CD4-positive, alpha-beta T cell (primary cell): ENCODE measurements around the gene SLC37A1. TPM values are rescaled to one million over a fixed set of nuclear protein-coding genes. Genes with fewer than 3 reads are reported as not detected.

Experiments used
- ATAC-seq: fragments of 200-7000 bp; cut with Tn5 transposase; one replicate; pipeline ENCODE4 v1.10.0; 2022; ENCODE audit warnings: mild to moderate bottlenecking; ENCODE audit not compliant: poor library complexity
- CTCF ChIA-PET: fragments of 350-600 bp; sonication (Branson Sonifier 250); formaldehyde crosslinking; loops from one replicate; lab custom pipeline; 2021; ENCODE audit warnings: antibody characterized with exemption, inconsistent platforms; lab: Charles Lee
- POLR2A ChIA-PET: fragments of 350-600 bp; sonication (Branson Sonifier 250); formaldehyde crosslinking; loops from one replicate; lab custom pipeline; 2021; ENCODE audit warnings: antibody characterized with exemption, inconsistent platforms; lab: Charles Lee
- DNase-seq, 14 experiments: peaks; one replicate each; pipeline ENCODE4 v3.0.0-alpha.2; 2013 to 2020; ENCODE audit warnings: mixed read lengths in 2 of 14
- H3K27ac ChIP-seq, 2 donors: one replicate each; pipeline versions ENCODE4 v1.5.1 to v1.7.0; 2013; ENCODE audit warnings: low read length in 2 of 2, low read depth in 1 of 2, mild to moderate bottlenecking in 1 of 2
- H3K27me3 ChIP-seq, 2 experiments: 1 replicate in 1 of 2; 2 replicates in 1 of 2; pipeline versions ENCODE4 v1.6.1 to v1.7.0; 2013; ENCODE audit warnings: low read length in 2 of 2, control low read depth in 1 of 2, mild to moderate bottlenecking in 1 of 2, moderate library complexity in 1 of 2; ENCODE audit not compliant: insufficient read depth in 2 of 2, control insufficient read depth in 1 of 2
- H3K36me3 ChIP-seq: one replicate; pipeline ENCODE4 v1.6.1; 2013; ENCODE audit warnings: low read length, control low read depth; ENCODE audit not compliant: insufficient read depth
- H3K4me1 ChIP-seq: one replicate; pipeline ENCODE4 v1.6.1; 2013; ENCODE audit warnings: low read length, control low read depth; ENCODE audit not compliant: insufficient read depth
- H3K4me3 ChIP-seq: one replicate; pipeline ENCODE4 v1.5.1; 2013; ENCODE audit warnings: mild to moderate bottlenecking, low read length, moderate library complexity
- H3K9me3 ChIP-seq, 2 experiments: 1 replicate in 1 of 2; 2 replicates in 1 of 2; pipeline versions ENCODE4 v1.6.1 to v1.7.0; 2013; ENCODE audit warnings: low read length in 2 of 2, mild to moderate bottlenecking in 2 of 2, control low read depth in 1 of 2, moderate library complexity in 1 of 2; ENCODE audit not compliant: control insufficient read depth in 1 of 2, insufficient read depth in 1 of 2
- H3K27ac Mint-ChIP-seq: one replicate; pipeline ENCODE4 v1.8.0; 2020; ENCODE audit warnings: mixed read lengths
- H3K27me3 Mint-ChIP-seq: one replicate; pipeline ENCODE4 v1.8.0; 2021; ENCODE audit warnings: mixed read lengths
- H3K36me3 Mint-ChIP-seq: one replicate; pipeline ENCODE4 v1.8.0; 2021; ENCODE audit warnings: low read depth, mixed read lengths
- H3K4me1 Mint-ChIP-seq: one replicate; pipeline ENCODE4 v1.8.0; 2021; ENCODE audit warnings: low read depth, mixed read lengths
- H3K4me3 Mint-ChIP-seq: one replicate; pipeline ENCODE4 v1.8.0; 2020; ENCODE audit warnings: mild to moderate bottlenecking, mixed read lengths
- H3K9me3 Mint-ChIP-seq: one replicate; pipeline ENCODE4 v1.8.0; 2020; ENCODE audit warnings: mixed read lengths
- intact Hi-C, 2 experiments: fragments of 100-400 bp; cut with DNase I in 1 of 2; cut with micrococcal nuclease in 1 of 2; formaldehyde crosslinking; loops; one replicate each; pipeline versions ENCODE4 v1.15.1 to v1.9.0; 2023 to 2025; cut with DNase I, micrococcal nuclease
- total RNA-seq, 174 experiments: library from RNA in 2 of 174; stranded (reverse) in 2 of 174; gene quantifications; one replicate each; pipeline ENCODE4 v1.2.3 and lab custom pipeline; 2021 to 2026
- TF ChIP-seq, protein P1 (sequence below): fragments of 200-600 bp; IDR thresholded peaks from one replicate; pipeline ENCODE4 v1.8.0; 2022; ENCODE audit warnings: antibody characterized with exemption, mild to moderate bottlenecking

SLC37A1 gene
- total RNA-seq, 2 experiments from 2014 or later, result 16.4 to 16.7 TPM

DNA sequence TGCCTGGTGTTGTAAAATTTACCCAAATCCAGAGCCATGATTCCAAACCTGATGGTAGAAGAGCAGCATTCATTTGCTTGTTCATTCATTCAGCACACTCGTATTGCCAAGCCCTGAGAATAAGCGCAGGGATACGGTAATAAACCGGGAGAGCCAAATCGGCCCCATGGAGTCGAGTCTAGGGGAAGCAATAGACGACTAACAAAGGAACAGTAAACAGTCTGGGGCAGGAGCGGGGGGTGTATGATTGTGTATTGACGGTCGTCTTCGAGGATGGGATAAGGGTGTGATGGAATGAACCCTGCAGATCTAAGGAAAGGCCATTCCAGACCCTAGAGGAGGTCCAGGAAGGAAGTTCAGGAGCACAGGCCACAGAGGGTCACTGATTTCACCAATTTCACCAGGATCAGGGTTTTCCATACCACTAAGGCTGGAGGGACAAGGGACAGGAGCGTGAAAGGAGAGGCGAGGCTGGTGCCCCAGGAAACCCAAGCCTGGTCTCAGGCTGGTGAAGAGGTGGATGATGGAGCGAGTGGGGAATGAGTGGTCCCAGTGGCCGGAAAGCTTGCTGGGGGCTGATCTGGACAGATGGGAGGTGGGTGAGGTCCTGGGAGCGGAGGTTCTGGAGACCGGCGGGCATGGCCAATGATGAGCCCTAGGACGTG lies 78.6 kb downstream of the SLC37A1 start:
- Mint-ChIP-seq H3K36me3 (no peaks in the 10 kb centered on the region), H3K27ac (no peak overlapping the region), H3K9me3 (no peaks in the 10 kb centered on the region), H3K4me3 (no peak overlapping the region), H3K27me3 (no peaks in the 10 kb centered on the region), H3K4me1 (peaks cover 24% of the 10 kb centered on the region)
- intact Hi-C loops, result loop anchor here in 1 of 2 experiments (5.0 kb wide), 2 partner anchors 225 to 240 kb away; no protein-coding TSS in a partner anchor
- Histone ChIP-seq H3K27me3 (no peaks in the 10 kb centered on the region), H3K4me3 (no peak overlapping the region), H3K27ac (no peak overlapping the region), H3K36me3 (no peaks in the 10 kb centered on the region), H3K9me3 (no peaks in the 10 kb centered on the region), H3K4me1 (peaks cover 17% of the 10 kb centered on the region)
- TF ChIP-seq, protein P1, sequence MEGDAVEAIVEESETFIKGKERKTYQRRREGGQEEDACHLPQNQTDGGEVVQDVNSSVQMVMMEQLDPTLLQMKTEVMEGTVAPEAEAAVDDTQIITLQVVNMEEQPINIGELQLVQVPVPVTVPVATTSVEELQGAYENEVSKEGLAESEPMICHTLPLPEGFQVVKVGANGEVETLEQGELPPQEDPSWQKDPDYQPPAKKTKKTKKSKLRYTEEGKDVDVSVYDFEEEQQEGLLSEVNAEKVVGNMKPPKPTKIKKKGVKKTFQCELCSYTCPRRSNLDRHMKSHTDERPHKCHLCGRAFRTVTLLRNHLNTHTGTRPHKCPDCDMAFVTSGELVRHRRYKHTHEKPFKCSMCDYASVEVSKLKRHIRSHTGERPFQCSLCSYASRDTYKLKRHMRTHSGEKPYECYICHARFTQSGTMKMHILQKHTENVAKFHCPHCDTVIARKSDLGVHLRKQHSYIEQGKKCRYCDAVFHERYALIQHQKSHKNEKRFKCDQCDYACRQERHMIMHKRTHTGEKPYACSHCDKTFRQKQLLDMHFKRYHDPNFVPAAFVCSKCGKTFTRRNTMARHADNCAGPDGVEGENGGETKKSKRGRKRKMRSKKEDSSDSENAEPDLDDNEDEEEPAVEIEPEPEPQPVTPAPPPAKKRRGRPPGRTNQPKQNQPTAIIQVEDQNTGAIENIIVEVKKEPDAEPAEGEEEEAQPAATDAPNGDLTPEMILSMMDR, result no peak
- CTCF ChIA-PET, result interaction anchor here (0.7 to 1.3 kb wide), 3 partner anchors 18 to 225 kb away, joined by 3 to 9 read pairs (median 4); no protein-coding TSS in a partner anchor
- ATAC-seq, result no peak
- no peak for DNase-seq
- POLR2A ChIA-PET, result interaction anchor here (0.9 kb wide), 2 partner anchors 23 to 92 kb away, joined by 3 to 4 read pairs; no protein-coding TSS in a partner anchor

DNA sequence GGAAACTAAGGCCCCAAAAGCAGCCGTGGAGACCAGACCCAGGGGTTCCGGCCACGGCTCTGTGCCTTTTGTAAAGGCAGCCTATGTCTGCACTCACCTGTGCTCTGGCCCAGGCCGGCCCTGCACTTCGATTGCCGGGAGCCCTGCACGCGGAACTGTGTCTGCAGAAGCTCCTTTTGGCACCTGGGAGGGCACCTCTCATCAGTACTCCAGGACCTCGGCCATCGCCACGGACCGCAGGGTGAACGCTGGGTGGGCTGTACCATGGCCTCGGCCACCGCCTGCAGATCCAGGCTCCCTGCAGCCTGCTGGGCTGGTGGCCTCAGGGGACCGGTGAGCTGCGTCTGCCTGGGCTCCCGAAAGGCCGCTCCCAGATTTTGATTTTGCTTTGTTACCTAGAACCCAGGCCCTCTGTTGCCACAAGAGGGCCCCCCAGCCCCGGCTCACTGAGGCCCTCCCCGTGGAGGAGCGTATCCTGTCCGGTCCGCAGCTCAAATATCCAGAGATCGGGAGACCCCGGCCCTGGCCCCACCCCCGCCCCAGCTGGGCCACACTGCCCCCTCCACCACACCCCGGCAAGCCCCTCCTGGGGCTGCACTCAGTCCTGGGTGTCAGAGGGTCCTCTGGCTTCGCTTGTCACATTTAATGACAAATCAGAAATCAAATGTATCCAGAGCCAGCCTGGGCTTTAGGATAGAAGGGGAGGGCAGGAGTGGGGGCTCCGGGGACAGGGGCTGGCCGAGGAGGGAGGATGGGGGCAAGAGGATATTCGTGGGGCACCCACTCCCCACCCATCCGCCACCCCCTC lies 79.6 kb downstream of the SLC37A1 start:
- H3K9me3 Mint-ChIP-seq, result no peaks in the 10 kb centered on the region
- H3K27ac Mint-ChIP-seq, result no peak overlapping the region
- no peaks in the 10 kb centered on the region for H3K36me3 Mint-ChIP-seq
- no peak overlapping the region for H3K4me3 ChIP-seq
- no peaks in the 10 kb centered on the region for H3K27me3 ChIP-seq
- peaks cover 17% of the 10 kb centered on the region for H3K4me1 ChIP-seq
- H3K4me1 Mint-ChIP-seq, result peaks cover 24% of the 10 kb centered on the region
- POLR2A ChIA-PET, result interaction anchor here (0.8 to 1.4 kb wide), 4 partner anchors 22 to 240 kb away, joined by 3 to 4 read pairs (median 4); no protein-coding TSS in a partner anchor
- no peak overlapping the region for H3K27ac ChIP-seq
- no peaks in the 10 kb centered on the region for H3K27me3 Mint-ChIP-seq
- H3K36me3 ChIP-seq, result no peaks in the 10 kb centered on the region
- TF ChIP-seq, protein P1, result peak; percentile 86
- ATAC-seq (peak; percentile 89), DNase-seq (peak; percentile 45 to 80 (median 68))
- H3K4me3 Mint-ChIP-seq, result no peak overlapping the region
- no peaks in the 10 kb centered on the region for H3K9me3 ChIP-seq
- intact Hi-C loops, result loop anchor here (1.0 to 5.0 kb wide), 4 partner anchors 224 to 240 kb away; no protein-coding TSS in a partner anchor
- CTCF ChIA-PET, result interaction anchor here (0.7 to 1.3 kb wide), 6 partner anchors 17 to 332 kb away, joined by 3 to 9 read pairs (median 3); no protein-coding TSS in a partner anchor

DNA sequence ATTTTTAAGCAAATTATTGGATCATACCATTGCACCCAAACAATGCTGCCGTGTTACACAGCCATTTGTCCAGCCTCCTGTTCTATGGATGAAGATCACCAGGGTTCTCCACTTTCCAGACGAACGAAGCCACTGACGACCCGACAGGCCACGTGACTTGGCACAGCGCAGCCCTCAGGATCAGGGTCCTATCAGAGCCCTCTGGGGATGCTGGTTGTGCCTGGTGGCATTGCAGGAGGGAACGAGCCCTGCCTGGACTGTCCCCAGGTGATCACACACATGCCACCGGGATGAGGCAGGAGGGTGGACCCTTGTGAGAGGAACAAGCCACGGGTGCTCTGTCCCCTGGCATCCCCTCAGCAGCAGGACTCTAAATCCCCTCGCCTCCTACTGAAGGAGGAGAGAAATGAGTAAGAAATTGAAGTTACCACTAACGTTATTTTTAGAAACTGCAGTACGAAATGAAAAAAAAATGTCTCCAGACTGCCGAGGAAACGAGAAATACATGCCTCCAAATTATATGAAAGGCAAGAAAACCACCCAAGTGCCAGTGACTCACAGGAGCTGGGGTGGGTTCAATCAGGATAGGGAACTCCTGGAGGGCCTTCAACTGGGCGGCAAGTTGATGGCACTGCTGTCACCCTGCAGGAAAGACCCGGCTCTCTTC lies 81.1 kb downstream of the SLC37A1 start:
- Mint-ChIP-seq H3K27me3 (no peaks in the 10 kb centered on the region), H3K4me3 (no peak overlapping the region), H3K9me3 (no peaks in the 10 kb centered on the region), H3K4me1 (peaks cover 24% of the 10 kb centered on the region), H3K36me3 (no peaks in the 10 kb centered on the region), H3K27ac (no peak overlapping the region)
- ATAC-seq (no peak), DNase-seq (no peak)
- ChIA-PET CTCF (no interaction called here), POLR2A (no interaction called here)
- no peaks in the 10 kb centered on the region for H3K9me3 ChIP-seq
- H3K27ac ChIP-seq, result no peak overlapping the region
- no peaks in the 10 kb centered on the region for H3K27me3 ChIP-seq
- intact Hi-C loops, result loop anchor here in 1 of 2 experiments (5.0 kb wide), 2 partner anchors 223 to 238 kb away; no protein-coding TSS in a partner anchor
- H3K4me1 ChIP-seq, result peaks cover 17% of the 10 kb centered on the region
- no peak overlapping the region for H3K4me3 ChIP-seq
- no peaks in the 10 kb centered on the region for H3K36me3 ChIP-seq
- TF ChIP-seq, protein P1, result no peak
